Measurements from ENCODE around the gene SLX4IP.
A peak's percentile ranks its signal among the peaks of the same experiment; 100 is the strongest.

SLX4IP gene

DNA sequence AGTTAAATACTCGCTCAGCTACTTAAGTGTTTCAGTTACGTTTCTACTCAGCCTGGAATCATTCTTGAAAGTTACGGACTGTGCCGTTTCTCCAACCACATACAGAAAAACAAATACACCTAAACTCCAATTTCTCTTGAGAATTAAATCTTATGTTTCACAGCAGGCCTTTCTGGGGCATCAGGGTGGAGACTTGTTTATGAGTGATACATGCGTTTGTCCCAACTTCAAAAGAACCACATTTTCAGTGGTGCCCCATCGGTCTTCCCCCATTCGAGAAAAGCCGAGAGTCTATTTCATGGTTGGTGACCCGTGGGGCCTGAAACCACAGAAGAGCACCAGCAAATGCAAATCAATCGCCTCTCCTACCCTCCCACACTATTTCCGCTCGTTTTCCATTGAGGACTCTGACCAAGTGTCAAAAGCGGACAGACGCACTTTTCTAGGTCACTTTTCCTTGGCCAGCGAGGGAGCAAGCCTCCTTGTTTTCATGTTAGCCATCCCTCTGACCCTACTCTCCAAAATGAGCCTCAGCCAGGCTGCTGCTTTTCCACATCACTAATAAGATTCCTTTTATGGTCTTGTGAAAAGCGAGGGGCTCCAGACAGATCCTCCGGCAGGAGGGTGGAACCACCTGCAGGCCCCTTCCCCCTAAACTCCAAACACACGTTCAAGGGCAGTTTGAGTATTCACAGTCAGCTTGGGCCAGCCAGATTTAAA, 235.6 kb downstream of the SLX4IP start:
- DNase-seq, result peak; percentile 24

DNA sequence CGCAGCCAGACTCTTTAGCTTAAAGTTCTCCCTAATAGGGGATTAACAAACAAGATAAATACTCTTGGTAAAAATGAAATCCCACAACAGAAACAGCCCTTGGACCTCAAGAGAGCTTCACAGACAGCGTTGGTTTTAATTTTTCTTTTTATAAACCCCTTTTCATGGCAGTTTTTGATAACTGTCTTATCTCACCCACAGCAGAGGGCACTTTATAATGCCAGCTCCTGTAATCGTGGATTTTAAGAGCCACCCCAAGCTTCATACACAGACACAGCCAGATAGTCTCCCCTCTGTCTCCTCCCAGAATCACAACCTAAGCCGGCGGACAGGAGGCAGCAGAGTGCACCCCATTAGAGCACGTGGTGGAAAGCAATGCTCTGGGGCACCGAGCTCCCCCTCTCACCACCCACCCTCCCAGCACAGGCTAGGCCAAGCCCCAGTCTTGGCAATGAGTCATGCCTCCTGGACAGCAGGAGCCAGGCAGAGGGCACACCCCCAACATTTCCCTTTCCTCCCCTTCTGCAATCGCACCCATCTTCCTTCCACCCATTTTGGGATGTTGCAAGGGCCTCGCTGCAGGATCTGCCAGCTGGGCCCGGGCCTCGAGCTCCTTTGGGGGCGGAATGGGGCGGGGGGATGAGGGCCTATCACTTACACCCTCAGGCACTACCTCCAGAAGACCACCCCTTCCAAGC, 236.3 kb downstream of the SLX4IP start:
- no peak for DNase-seq

DNA sequence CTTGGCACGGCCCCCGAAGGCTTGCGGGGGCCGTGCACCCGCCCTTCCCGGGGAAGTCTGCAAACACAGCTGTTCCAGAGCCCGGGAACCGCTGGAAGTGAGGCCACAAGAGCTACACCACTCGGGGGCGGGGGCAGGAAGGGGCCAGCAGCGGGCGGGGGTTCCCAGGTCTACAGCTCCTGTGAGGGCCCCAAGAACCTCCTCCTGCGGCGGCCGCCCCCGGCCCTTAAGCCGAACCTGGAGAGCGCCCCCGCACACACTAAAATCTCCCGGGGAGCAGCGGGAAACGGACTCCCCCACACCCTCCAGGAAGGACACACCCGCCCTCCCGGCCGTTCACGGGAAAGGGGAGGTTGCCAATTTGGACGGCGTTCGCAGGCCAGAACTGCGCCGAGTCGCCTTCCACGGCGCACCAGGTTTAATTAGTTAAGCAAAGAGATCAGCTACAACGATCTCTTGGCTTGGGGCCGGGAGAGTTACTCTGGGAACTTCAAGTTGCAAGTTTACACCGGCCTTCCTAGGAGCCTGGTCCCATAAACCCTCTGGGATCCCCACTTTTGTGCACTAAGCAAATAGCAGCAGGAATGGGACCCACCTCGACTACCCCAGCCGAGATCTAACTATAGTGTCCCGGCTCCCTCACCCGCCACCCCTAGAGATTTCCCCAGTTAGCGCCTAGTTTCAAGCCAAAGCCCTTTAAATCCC, 237.0 kb downstream of the SLX4IP start:
- DNase-seq, result no peak

DNA sequence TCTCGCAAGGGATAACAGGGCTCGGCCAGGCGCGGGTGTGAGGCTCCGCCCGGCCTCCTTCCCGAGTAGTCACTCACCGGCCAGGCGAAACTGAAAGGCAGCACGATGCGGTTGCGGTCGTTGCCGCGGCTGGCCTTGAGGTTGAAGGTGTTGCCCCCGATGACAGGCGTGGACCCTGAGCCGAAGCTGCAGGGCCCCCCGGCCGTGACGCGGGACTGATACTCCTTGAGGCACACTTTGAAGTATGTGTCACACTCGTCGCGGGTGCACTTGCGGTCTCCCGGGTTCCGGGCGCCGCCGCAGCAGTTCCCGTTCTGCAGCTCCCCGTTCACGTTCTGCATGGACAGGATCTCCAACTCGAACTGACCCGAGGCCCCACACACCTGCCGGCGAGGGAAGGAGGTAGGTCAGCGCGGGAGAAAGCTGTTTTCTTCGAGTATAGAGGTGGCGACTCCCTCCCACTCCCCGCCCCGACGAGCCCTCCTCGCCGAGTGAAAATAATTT, 237.6 kb downstream of the SLX4IP start:
- peak; percentile 65 for DNase-seq

DNA sequence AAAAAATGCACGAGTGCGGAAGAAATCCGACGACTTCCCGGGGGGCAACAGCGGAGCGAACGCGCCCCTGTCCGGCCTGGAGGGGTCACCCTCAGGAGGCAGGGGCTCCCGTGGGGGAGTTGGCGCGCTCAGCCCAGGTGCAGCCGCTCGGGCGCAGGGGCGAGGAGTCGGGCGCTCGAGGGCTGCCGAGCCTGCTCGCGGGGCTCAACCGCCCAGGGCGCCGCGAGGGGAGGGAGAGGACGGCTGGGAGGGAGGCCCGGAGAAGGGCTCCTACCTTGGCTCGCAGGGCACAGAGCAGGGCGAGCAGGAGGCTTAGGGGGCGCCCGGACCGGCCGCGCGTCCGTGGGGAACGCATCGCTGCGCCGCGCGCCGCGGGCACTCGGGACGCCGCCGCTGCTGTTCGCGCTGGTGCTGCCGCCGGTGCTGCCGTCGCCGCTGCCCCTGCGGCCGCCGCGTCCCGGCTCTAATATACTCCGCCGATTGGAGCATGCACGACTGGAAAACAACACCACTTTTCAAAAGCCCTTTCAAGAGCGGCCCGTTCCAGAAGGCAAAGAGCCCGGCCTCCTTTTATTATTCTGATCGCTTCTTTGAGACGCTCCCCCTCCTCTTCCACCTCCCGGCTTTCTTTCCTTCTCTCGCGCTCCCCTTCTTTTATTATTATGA, 238.2 kb downstream of the SLX4IP start:
- peak; percentile 77 for DNase-seq

DNA sequence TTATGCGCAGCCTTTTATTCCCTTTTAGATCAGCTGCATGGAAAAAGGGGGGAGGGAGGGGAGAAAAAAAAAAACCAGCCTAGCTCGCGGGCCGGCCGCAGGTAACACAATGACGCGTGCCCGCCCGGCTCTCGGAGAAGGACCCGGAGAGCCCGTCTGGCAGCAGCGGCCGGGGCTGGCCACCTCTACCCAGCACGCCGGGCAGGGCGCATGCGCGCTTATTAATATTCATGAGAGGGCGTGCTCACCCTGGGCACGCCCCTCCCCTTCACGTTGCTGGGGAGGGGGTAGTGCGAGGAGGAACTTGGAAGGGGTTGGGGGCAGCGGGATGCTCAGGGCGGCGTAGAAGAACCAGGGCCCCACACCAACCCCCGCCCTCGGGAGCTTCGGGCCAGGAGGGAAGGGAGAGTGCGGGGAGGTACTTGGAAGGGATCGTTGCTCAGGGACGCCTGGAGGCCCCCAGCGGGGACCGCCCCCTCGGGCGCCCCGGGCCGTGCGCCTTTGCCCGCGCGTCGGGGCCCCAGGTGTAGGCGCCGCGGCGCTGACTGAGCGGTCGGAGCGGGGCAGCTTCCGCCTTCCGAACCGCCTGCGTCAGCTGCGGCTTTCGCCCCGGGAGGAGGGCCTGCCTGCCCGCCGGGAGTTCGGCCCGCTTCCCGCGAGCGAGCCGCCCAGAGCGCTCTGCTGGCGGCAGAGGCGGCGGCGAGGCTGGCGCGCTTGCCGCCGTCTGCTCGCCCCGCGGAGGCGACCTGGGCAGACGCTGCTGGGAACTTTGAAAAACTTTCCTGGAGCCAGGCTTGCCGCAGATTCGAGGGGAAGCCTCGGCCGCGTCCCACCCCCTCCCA, 239.0 kb downstream of the SLX4IP start, which contains the start of gene JAG1:
JAG1 (minus strand) TSS at position 158 of the 842 bp plus-strand sequence. CDS start 469 bp downstream, outside the sequence.
- DNase-seq, result peak; percentile 84

DNA sequence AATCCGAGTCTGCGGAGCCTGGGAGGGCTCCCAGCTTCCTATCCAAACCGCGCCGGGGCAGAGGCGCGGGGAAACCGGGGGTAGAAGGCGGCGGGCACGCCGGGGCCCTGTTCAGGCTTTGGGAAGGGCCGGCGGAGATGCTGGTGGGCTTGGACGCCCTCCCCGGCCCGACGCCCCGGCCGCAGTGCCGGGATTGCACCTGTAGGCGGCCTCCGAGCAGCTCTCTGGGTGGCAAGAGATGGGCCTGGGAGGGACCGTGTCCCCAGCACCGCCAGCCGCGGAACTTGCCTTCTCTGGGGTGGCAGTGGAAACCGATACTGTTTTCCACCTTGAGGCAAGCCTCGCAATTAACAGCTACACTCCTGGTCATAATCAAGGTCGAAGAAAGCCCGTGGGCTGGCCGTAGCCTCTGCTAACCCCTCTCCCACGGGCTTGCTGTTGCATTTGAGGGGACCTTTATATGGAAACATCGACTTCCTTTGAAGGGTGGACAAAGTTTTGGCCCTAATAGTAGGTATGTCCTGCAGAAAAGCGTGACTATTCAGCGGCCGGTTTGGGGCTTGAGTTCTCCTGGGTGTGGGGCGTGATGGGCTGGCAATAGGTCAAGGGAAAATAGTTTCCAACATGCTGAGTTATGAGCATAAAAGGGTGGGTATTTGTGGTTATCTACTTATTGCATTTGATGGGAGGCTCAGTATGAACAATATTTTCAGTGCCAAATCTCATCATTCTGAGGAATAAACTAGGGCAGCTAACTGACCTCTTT, 239.8 kb downstream of the SLX4IP start:
- DNase-seq, result peak; percentile 70

DNA sequence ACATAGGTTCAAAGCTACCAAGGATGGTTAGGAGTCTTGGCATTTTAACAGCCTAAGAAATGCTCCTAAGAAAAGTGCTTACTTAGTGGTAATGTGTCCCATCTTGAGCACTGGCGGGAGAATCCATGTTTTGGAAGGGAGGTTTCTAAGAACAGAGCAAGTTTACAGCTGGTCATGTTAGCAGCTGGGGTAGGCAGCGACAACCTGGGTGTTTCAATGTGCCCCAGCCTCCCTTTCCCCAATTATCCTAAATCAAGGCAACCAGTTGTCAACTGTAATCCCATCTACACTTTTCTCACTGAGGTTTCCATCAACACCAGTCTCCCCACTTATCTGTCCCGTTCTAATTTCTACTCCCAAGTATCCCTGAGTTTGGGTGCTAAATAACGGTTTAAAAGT, 240.3 kb downstream of the SLX4IP start:
- no peak for DNase-seq

DNA sequence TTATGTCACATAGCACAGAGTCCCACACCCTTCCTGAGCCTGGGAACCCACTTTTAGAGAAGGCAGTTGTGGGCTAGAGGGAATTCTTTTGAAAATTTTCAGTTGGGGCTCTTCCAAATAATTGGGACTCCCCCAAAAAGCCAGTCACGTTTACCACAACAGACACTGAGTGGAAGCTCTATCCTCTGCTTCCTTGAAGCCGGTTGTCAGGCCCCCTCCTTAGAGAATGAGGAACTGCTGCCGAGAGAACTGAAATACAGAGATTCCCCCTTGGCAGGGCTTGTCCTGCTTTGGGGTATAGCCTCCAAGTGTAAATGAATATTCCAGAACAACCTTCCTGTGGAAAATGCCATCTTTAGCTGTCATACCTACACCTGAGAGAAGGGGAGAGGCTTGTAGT, 241.4 kb downstream of the SLX4IP start:
- DNase-seq, result no peak
